Erythroblast (primary cell): ENCODE measurements around the gene PRAMEF11.

Source experiments
- GATA1 ChIP-seq: IDR thresholded peaks from 2 replicates; pipeline ENCODE4 v1.6.1; 2011; ENCODE audit warnings: low read depth, mild to moderate bottlenecking, control low read depth, low read length, moderate library complexity
- POLR2A ChIP-seq: IDR thresholded peaks from 2 replicates; pipeline ENCODE4 v1.6.1; 2011; ENCODE audit warnings: mild to moderate bottlenecking, low read length

- TF ChIP-seq POLR2A (no peak), GATA1 (no peak)
These were observed 54.2 kb downstream of the PRAMEF11 start for GRCh38 chr1:12776801-12777557.
